Ishikawa (cell line): ENCODE measurements around the gene TMEM184B.

ENCODE experiments used
- CREB1 ChIP-seq: IDR thresholded peaks from 2 replicates; pipeline ENCODE4 v1.6.1; 2012; ENCODE audit warnings: low read depth
- EGR1 ChIP-seq: IDR thresholded peaks from 2 replicates; pipeline ENCODE4 v1.6.1; 2012
- EP300 ChIP-seq: IDR thresholded peaks from 2 replicates; pipeline ENCODE4 v1.6.1; 2012; ENCODE audit warnings: borderline replicate concordance
- FOXM1 ChIP-seq: IDR thresholded peaks from 2 replicates; pipeline ENCODE4 v1.6.1; 2012; ENCODE audit warnings: low read depth, borderline replicate concordance
- NFIC ChIP-seq: IDR thresholded peaks from 2 replicates; pipeline ENCODE4 v1.6.1; 2012
- RAD21 ChIP-seq: IDR thresholded peaks from 2 replicates; pipeline ENCODE4 v1.6.1; 2012; ENCODE audit warnings: low read depth
- REST ChIP-seq: IDR thresholded peaks from 2 replicates; pipeline ENCODE4 v1.6.1; 2012; ENCODE audit warnings: low read depth, mild to moderate bottlenecking
- TCF12 ChIP-seq: IDR thresholded peaks from 2 replicates; pipeline ENCODE4 v1.6.1; 2012; ENCODE audit warnings: low read depth
- USF1 ChIP-seq: IDR thresholded peaks from 2 replicates; pipeline ENCODE4 v1.6.1; 2012
- YY1 ChIP-seq: IDR thresholded peaks from 2 replicates; pipeline ENCODE4 v1.6.1; 2012; ENCODE audit warnings: low read depth

- TF ChIP-seq REST (no peak), FOXM1 (no peak), TCF12 (no peak), EGR1 (no peak), YY1 (no peak), EP300 (no peak), USF1 (no peak), CREB1 (no peak), RAD21 (no peak), NFIC (peak; percentile 70)
Measured at GRCh38 chr22:38271927-38272372, 860 bp downstream of the TMEM184B start.
